Measurements from ENCODE around the gene AOC2. TPM values are rescaled to one million over a fixed set of nuclear protein-coding genes. Genes with fewer than 3 reads are reported as not detected.

Gene AOC2
- total and polyA plus RNA-seq, 2 of the 8 experiments (the other 6 are each of a cell fraction or from before 2014, with no cell fraction given): 4.2 to 4.7 TPM

DNA sequence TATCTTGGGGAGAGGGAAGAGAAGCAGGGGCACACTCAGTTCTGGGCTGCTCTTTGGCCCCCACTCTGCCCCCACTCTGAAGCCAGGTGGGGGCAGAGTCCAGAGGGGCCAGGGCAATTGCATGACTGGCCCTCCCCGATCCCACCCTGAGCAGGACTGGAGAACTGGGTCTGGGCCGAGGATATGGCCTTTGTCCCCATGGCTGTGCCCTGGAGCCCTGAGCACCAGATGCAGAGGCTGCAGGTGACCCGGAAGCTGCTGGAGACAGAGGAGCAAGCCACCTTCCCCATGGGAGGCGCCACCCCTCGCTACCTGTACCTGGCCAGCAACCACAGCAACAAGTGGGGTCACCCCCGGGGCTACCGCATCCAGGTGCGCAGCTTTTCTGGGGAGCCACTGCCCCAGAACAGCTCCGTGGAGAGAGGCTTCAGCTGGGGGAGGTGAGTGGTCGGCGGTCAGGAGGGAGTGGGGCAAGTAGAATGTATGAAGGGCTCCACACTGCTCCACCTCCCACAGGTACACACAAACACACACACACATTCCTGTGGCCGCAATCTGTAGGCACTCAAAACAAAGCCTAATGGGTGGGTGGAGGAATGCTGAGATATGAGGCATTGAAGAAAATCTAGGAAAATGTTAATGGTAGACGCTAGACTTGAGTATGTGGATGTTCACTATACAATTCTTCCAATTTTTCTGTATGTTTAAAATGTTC is 28.0 kb downstream of the AOC2 start:
- H3K27ac ChIP-seq (ENCODE audit: low read depth, low read length): no peak overlapping the region
- no peak overlapping the region for H3K4me3 ChIP-seq (ENCODE audit: extremely low read depth in 1 of 4, insufficient read depth in 2 of 4, low read depth in 3 of 4, low read length in 4 of 4)
- DNase-seq (ENCODE audit: low read depth in 1 of 2, low spot score in 2 of 2): no peak
- no peaks in the 10 kb centered on the region; a peak in 1 of 7 replicates for H3K27me3 ChIP-seq (replicated peaks in 1 of 4; ENCODE audit: control insufficient read depth in 3 of 4, extremely low read depth in 1 of 4, insufficient read depth in 3 of 4, low read length in 3 of 4)
- no peak overlapping the region for H3K9ac ChIP-seq (replicated peaks in 1 of 4; ENCODE audit: extremely low read depth in 1 of 4, low read depth in 3 of 4, low read length in 3 of 4)
- H3K14ac ChIP-seq (ENCODE audit: insufficient read length): no peak overlapping the region
- H2BK12ac ChIP-seq (ENCODE audit: low read depth, low read length): no peak overlapping the region
- no peak for FAIRE-seq
- H2AFZ ChIP-seq (ENCODE audit: low read length): no peak overlapping the region
- H3K36me3 ChIP-seq (ENCODE audit: control insufficient read depth in 2 of 4, insufficient read depth in 4 of 4, low read length in 3 of 4): no peaks in the 10 kb centered on the region
- CTCF ChIA-PET (ENCODE audit: partially characterized antibody): no interaction called here
- no peaks in the 10 kb centered on the region for H3K79me1 ChIP-seq (ENCODE audit: low read depth, low read length)
- no peak overlapping the region for H4K5ac ChIP-seq (ENCODE audit: insufficient read length, low read depth, low read length)
- H3K56ac ChIP-seq (replicated peaks; ENCODE audit: insufficient read length, low read depth, low read length): no peak overlapping the region
- POLR2A ChIA-PET (ENCODE audit: partially characterized antibody): no interaction called here
- no peak overlapping the region for H2BK20ac ChIP-seq (ENCODE audit: low read length)
- H3K23me2 ChIP-seq (ENCODE audit: low read depth, low read length): no peaks in the 10 kb centered on the region
- 95% methylated on average over 13 of the region's 13 CpGs; no CpG with 5 or more reads in 1 of the 2 experiments for WGBS, 2 experiments (ENCODE audit: extremely low coverage in 1 of 2, insufficient coverage in 1 of 2, insufficient read length in 1 of 2, insufficient replicate concordance in 2 of 2, low coverage in 1 of 2, low lambda C conversion rate in 2 of 2, missing lambda C conversion rate in 1 of 2)
- no peaks in the 10 kb centered on the region for H3K4me1 ChIP-seq (replicated peaks in 1 of 4; ENCODE audit: control insufficient read depth in 3 of 4, insufficient read depth in 4 of 4, low read length in 3 of 4)
- no peaks in the 10 kb centered on the region for H3K79me2 ChIP-seq (ENCODE audit: control insufficient read depth in 1 of 2, insufficient read depth in 2 of 2, low read length in 2 of 2)
- H4K8ac ChIP-seq (ENCODE audit: extremely low read depth, insufficient read depth, low read length): no peak overlapping the region; the same call in 1 of the 2 replicates
- no peak overlapping the region for H4K91ac ChIP-seq (replicated peaks; ENCODE audit: insufficient read length, low read length)
- no peaks in the 10 kb centered on the region for H4K20me1 ChIP-seq (replicated peaks in 1 of 2; ENCODE audit: control insufficient read depth in 1 of 2, insufficient read depth in 2 of 2, low read length in 2 of 2)
- H3K18ac ChIP-seq (ENCODE audit: extremely low read depth, low read length): no peak overlapping the region
- H2BK120ac ChIP-seq (replicated peaks; ENCODE audit: low read depth, low read length): no peak overlapping the region
- H3K4ac ChIP-seq (replicated peaks; ENCODE audit: insufficient read length, low read depth, low read length): no peak overlapping the region
- H2BK15ac ChIP-seq (ENCODE audit: low read length): no peak overlapping the region
- no peak overlapping the region for H2AK5ac ChIP-seq (ENCODE audit: low read depth, low read length)
- peaks cover 2 to 11% of the 10 kb centered on the region in 2 experiments; a peak in 1 of 4 replicates for H3K9me3 ChIP-seq (ENCODE audit: insufficient read depth in 2 of 2, low read depth in 1 of 2, low read length in 1 of 2)
- no peak overlapping the region for H2BK5ac ChIP-seq (ENCODE audit: low read depth, low read length)
- H3K23ac ChIP-seq (ENCODE audit: insufficient read length): no peak overlapping the region
- no peak overlapping the region for H3K4me2 ChIP-seq (ENCODE audit: insufficient read depth in 1 of 2, low read depth in 2 of 2, low read length in 2 of 2)
- TF ChIP-seq, protein P1, sequence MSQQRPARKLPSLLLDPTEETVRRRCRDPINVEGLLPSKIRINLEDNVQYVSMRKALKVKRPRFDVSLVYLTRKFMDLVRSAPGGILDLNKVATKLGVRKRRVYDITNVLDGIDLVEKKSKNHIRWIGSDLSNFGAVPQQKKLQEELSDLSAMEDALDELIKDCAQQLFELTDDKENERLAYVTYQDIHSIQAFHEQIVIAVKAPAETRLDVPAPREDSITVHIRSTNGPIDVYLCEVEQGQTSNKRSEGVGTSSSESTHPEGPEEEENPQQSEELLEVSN (IDR thresholded peaks at IDR 0.05): no peak
- TF ChIP-seq SIRT6 (IDR thresholded peaks at IDR 0.05; ENCODE audit: low read length) (no peak), SUZ12 (IDR thresholded peaks at IDR 0.05; ENCODE audit: low read length) (no peak), FOSL1 (IDR thresholded peaks at IDR 0.05; ENCODE audit: insufficient read depth, low read depth, low read length) (no peak), KDM5A (IDR thresholded peaks at IDR 0.05; ENCODE audit: low read length) (no peak), KDM1A (IDR thresholded peaks at IDR 0.05; ENCODE audit: borderline replicate concordance, low read length) (no peak), NRF1 (IDR thresholded peaks at IDR 0.05; ENCODE audit: low read depth, low read length) (no peak), GTF2F1 (IDR thresholded peaks at IDR 0.05; ENCODE audit: borderline replicate concordance, low read depth, low read length) (no peak)
- TF ChIP-seq, protein P2, sequence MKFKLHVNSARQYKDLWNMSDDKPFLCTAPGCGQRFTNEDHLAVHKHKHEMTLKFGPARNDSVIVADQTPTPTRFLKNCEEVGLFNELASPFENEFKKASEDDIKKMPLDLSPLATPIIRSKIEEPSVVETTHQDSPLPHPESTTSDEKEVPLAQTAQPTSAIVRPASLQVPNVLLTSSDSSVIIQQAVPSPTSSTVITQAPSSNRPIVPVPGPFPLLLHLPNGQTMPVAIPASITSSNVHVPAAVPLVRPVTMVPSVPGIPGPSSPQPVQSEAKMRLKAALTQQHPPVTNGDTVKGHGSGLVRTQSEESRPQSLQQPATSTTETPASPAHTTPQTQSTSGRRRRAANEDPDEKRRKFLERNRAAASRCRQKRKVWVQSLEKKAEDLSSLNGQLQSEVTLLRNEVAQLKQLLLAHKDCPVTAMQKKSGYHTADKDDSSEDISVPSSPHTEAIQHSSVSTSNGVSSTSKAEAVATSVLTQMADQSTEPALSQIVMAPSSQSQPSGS (IDR thresholded peaks at IDR 0.05; ENCODE audit: low read length): no peak
- TF ChIP-seq, protein P3, sequence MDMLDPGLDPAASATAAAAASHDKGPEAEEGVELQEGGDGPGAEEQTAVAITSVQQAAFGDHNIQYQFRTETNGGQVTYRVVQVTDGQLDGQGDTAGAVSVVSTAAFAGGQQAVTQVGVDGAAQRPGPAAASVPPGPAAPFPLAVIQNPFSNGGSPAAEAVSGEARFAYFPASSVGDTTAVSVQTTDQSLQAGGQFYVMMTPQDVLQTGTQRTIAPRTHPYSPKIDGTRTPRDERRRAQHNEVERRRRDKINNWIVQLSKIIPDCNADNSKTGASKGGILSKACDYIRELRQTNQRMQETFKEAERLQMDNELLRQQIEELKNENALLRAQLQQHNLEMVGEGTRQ (IDR thresholded peaks at IDR 0.05; ENCODE audit: low read length): no peak
